Measurements from ENCODE around the gene BCAT1.

DNA sequence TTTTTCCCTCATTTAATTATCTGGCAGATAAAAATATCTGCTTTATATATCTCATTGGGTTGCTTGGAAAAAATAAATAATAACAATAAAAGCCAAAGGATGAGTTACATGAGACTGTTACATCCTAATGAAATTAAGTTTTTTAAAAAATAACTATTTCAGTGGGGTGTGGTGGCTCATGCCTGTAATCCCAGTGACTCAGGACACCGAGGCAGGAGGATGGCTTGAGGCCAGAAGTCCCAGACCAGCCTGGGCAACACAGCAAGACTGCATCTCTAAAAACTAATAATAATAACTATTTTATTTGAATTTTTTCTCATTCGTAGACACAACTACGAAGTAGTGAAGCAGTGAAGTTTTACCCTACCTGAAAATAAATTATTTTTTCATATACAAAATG, 103.3 kb downstream of the BCAT1 start:
- TF ChIP-seq, protein P1, sequence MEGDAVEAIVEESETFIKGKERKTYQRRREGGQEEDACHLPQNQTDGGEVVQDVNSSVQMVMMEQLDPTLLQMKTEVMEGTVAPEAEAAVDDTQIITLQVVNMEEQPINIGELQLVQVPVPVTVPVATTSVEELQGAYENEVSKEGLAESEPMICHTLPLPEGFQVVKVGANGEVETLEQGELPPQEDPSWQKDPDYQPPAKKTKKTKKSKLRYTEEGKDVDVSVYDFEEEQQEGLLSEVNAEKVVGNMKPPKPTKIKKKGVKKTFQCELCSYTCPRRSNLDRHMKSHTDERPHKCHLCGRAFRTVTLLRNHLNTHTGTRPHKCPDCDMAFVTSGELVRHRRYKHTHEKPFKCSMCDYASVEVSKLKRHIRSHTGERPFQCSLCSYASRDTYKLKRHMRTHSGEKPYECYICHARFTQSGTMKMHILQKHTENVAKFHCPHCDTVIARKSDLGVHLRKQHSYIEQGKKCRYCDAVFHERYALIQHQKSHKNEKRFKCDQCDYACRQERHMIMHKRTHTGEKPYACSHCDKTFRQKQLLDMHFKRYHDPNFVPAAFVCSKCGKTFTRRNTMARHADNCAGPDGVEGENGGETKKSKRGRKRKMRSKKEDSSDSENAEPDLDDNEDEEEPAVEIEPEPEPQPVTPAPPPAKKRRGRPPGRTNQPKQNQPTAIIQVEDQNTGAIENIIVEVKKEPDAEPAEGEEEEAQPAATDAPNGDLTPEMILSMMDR (IDR thresholded peaks at IDR 0.05; ENCODE audit: insufficient read depth, low read length, poor library complexity, severe bottlenecking): no peak
- TF ChIP-seq EZH2phosphoT487 (conservative IDR thresholded peaks at IDR 0.05; ENCODE audit: low read length): no peak

All from SU-DHL-6 (cell line).